Duodenal mucosa (tissue), 2 donors: Measurements from ENCODE around the gene KCNN4.
"Not testable (repeated sequence)": the region's sequence is repeated elsewhere in the genome, so short reads cannot be mapped to it uniquely, and the experiment has no call there.

Experiments
- H3K27ac ChIP-seq: one replicate; pipeline ENCODE4 v1.7.0; 2013; ENCODE audit warnings: low read depth, low read length
- H3K27me3 ChIP-seq, 2 donors: one replicate each; pipeline ENCODE4 v1.7.0; 2013; ENCODE audit warnings: low read length in 2 of 2, control low read depth in 1 of 2; ENCODE audit not compliant: insufficient read depth in 2 of 2, control insufficient read depth in 1 of 2
- H3K36me3 ChIP-seq, 2 donors: one replicate each; pipeline ENCODE4 v1.7.0; 2013; ENCODE audit warnings: low read length in 2 of 2, control low read depth in 1 of 2; ENCODE audit not compliant: insufficient read depth in 2 of 2, control insufficient read depth in 1 of 2
- H3K4me1 ChIP-seq, 2 donors: one replicate each; pipeline ENCODE4 v1.7.0; 2013; ENCODE audit warnings: low read length in 2 of 2, control low read depth in 1 of 2; ENCODE audit not compliant: insufficient read depth in 2 of 2, control insufficient read depth in 1 of 2
- H3K4me3 ChIP-seq, 2 donors: one replicate each; pipeline ENCODE4 v1.7.0; 2013; ENCODE audit warnings: low read length in 2 of 2, low read depth in 1 of 2
- H3K9ac ChIP-seq, 2 donors: one replicate each; pipeline ENCODE4 v1.7.0; 2013; ENCODE audit warnings: low read length in 2 of 2, low read depth in 1 of 2
- H3K9me3 ChIP-seq, 2 donors: one replicate each; pipeline ENCODE4 v1.7.0; 2013; ENCODE audit warnings: low read length in 2 of 2, control low read depth in 1 of 2; ENCODE audit not compliant: control insufficient read depth in 1 of 2

Gene KCNN4

GRCh38 chr19:43812688-43813087 lies 31.9 kb upstream of the KCNN4 start:
- H3K4me3 ChIP-seq, result no peak overlapping the region
- H3K4me1 ChIP-seq, result no peaks in the 10 kb centered on the region
- H3K27ac ChIP-seq, result no peak overlapping the region
- peaks cover 0 to under 1% of the 10 kb centered on the region in 2 donors for H3K27me3 ChIP-seq
- no peak overlapping the region for H3K9ac ChIP-seq
- H3K9me3 ChIP-seq, result no peaks in the 10 kb centered on the region
- H3K36me3 ChIP-seq, result no peaks in the 10 kb centered on the region

- Histone ChIP-seq H3K9ac (no peak overlapping the region), H3K4me3 (no peak overlapping the region), H3K27me3 (peaks cover 0 to 3% of the 10 kb centered on the region in 2 donors), H3K36me3 (no peaks in the 10 kb centered on the region), H3K27ac (no peak overlapping the region), H3K9me3 (no peaks in the 10 kb centered on the region), H3K4me1 (no peaks in the 10 kb centered on the region)
Observed at GRCh38 chr19:43812259-43812658, 31.5 kb upstream of the KCNN4 start.

GRCh38 chr19:43811837-43812236 lies 31.1 kb upstream of the KCNN4 start:
- H3K9ac ChIP-seq, result no peak overlapping the region
- no peak overlapping the region for H3K27ac ChIP-seq
- peaks cover 0 to 3% of the 10 kb centered on the region in 2 donors for H3K27me3 ChIP-seq
- H3K4me3 ChIP-seq, result no peak overlapping the region
- no peaks in the 10 kb centered on the region for H3K36me3 ChIP-seq
- no peaks in the 10 kb centered on the region for H3K9me3 ChIP-seq
- no peaks in the 10 kb centered on the region for H3K4me1 ChIP-seq

DNA sequence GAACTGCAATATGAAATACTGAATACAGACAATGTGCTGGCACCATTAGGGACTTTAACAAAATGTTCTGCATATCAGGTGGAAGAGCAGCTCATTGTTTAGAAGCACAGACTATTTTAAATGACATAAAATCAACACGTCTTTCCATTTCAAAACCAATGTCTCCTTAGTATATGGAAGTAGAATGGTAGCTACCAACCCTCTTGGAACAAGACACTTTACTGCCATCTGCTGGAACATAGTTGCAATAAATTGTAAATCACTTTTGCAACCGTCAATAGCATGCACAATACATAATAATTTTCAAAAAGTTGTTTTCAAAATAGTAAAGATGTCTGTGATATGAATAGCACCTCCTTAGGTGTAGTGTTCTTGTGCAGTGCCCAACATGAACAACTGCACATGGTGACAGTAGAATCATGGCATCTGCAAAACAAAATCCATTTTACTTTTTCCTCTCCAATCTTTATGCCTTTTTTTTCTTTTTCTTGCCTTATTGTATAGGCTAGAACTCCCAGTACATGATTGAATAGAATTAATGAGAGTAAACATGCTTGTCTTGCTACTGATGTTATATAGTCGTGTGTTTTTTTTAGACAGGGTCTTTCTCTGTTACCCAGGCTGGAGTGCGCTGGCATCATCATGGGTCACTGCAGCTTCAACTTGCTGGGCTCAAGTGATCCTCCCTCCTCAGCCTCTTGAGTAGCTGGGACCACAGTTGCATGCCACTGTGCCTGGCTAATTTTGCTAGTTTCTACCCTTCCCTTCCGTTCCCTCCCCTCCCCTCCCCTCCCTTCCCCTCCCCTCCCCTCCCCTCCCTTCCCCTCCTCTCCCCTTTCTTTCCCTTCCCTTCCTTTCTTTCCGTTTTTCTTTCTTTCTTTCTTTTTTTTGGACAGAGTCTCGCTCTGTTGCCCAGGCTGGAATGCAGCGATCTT lies 29.3 kb upstream of the KCNN4 start:
- Histone ChIP-seq H3K27ac (no peak overlapping the region), H3K36me3 (no peaks in the 10 kb centered on the region), H3K9ac (no peak overlapping the region), H3K4me3 (no peak overlapping the region), H3K4me1 (no peaks in the 10 kb centered on the region), H3K27me3 (peaks cover 0 to 3% of the 10 kb centered on the region in 2 donors), H3K9me3 (no peaks in the 10 kb centered on the region)

DNA sequence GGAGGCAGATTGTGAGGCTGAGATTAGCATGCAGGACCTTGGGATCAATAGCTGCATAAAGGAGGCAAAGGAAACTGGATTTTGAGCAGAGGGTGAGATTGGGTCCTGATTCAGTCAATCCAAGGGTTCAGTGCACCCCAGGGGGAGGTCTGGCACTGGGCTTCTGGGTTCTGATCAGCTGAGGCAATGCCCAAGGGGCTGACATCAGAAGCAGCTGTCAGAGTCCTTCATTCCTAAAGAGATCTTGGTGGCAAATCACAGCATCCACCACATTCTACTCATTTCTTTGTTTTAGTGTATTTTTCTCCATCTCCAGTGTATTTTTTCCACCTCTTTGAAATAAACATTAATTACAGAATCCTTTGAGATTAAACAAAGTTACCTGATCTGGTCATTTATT lies 26.9 kb upstream of the KCNN4 start:
- H3K4me1 ChIP-seq, result no peaks in the 10 kb centered on the region
- H3K9me3 ChIP-seq, result no peaks in the 10 kb centered on the region
- H3K27ac ChIP-seq, result no peak overlapping the region

GRCh38 chr19:43806848-43807247 lies 26.1 kb upstream of the KCNN4 start:
- no peak overlapping the region for H3K4me3 ChIP-seq
- H3K36me3 ChIP-seq, result no peaks in the 10 kb centered on the region

More for the DNA sequence above, 26.9 kb upstream of the KCNN4 start:
- no peak overlapping the region for H3K9ac ChIP-seq
- no peaks in the 10 kb centered on the region for H3K36me3 ChIP-seq
- peaks cover 0 to 3% of the 10 kb centered on the region in 2 donors for H3K27me3 ChIP-seq
- no peak overlapping the region for H3K4me3 ChIP-seq

GRCh38 chr19:43806401-43806800 lies 25.6 kb upstream of the KCNN4 start:
- H3K27me3 ChIP-seq, H3K36me3 ChIP-seq, H3K4me3 ChIP-seq, H3K4me1 ChIP-seq, H3K27ac ChIP-seq, H3K9me3 ChIP-seq, H3K9ac ChIP-seq: not testable (repeated sequence)

More at GRCh38 chr19:43806848-43807247, 26.1 kb upstream of the KCNN4 start:
- peaks cover 0 to 3% of the 10 kb centered on the region in 2 donors for H3K27me3 ChIP-seq
- H3K9ac ChIP-seq, result no peak overlapping the region
- H3K4me1 ChIP-seq, result no peaks in the 10 kb centered on the region
- H3K9me3 ChIP-seq, result no peaks in the 10 kb centered on the region
- no peak overlapping the region for H3K27ac ChIP-seq

- H3K4me1 ChIP-seq, result no peaks in the 10 kb centered on the region
- peaks cover 0 to 3% of the 10 kb centered on the region in 2 donors for H3K27me3 ChIP-seq
- H3K27ac ChIP-seq, result no peak overlapping the region
- H3K36me3 ChIP-seq, result no peaks in the 10 kb centered on the region
- no peak overlapping the region for H3K4me3 ChIP-seq
- H3K9ac ChIP-seq, result no peak overlapping the region
- H3K9me3 ChIP-seq, result no peaks in the 10 kb centered on the region
Observed at GRCh38 chr19:43804432-43804831, 23.7 kb upstream of the KCNN4 start.

DNA sequence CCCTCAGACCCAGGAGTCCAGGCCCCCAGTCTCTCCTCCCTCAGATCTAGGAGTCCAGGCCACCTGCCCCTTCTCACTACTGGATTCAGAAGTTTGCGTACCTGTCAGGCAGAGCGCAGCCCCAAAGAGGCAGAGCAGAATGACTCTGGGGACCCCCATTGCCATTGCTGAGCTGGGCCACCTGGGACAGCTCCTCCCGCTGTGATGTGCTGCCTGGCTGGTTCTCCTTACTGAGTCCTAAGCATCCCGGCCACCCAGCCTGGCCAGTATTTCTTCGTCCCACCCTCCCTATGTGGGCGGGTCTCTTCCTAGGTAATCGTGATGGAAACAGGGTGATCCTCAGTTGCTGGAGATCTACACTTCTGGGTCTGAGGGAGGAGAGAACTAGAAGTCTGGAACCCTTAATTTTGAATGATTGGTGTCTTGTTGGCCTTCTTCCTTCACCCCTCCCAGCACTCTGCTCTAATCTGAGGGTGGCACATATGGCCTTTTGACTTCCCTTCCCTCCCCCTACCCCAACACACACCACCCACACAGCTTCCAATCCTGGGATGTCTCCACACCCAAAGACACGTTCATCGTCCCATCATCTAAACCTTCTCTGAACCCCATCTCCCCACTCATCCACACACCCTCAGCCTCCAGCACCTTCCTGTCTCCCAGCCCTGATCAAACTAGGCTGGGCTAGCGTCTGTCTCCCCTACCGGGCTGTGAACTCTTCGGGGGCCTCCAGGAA lies 21.6 kb upstream of the KCNN4 start, which contains the start of gene LYPD5:
TSS of gene LYPD5 (minus strand) at position 232 of the 736 bp plus-strand sequence. CDS start at position 165, 67 bp downstream.
- no peaks in the 10 kb centered on the region for H3K36me3 ChIP-seq

More for the DNA sequence above, 21.6 kb upstream of the KCNN4 start, which contains the start of gene LYPD5:
- H3K4me1 ChIP-seq, result peaks cover 6 to 11% of the 10 kb centered on the region in 2 donors
- H3K27ac ChIP-seq, result no peak within 1 kb of the TSS
- H3K9ac ChIP-seq, result no peak within 1 kb of the TSS
- H3K9me3 ChIP-seq, result no peaks in the 10 kb centered on the region
- peaks cover 0 to 6% of the 10 kb centered on the region in 2 donors for H3K27me3 ChIP-seq
- no peak within 1 kb of the TSS for H3K4me3 ChIP-seq
